Mesothelial cell of epicardium (in vitro differentiated cells): ENCODE data around the gene MAP10. TPM values are rescaled to one million over a fixed set of nuclear protein-coding genes. Genes with fewer than 3 reads are reported as not detected.

ENCODE experiments used
- DNase-seq, 2 experiments: peaks; one replicate each; pipeline ENCODE4 v3.0.0; 2021; ENCODE audit warnings: low spot score in 2 of 2; ENCODE audit not compliant: unreplicated experiment in 2 of 2
- H3K27ac Mint-ChIP-seq: 2 replicates; pipeline ENCODE4 v1.8.0; 2021; ENCODE audit warnings: mixed read lengths
- H3K27me3 Mint-ChIP-seq: 2 replicates; pipeline ENCODE4 v1.8.0; 2021; ENCODE audit warnings: low read depth, mixed read lengths
- H3K36me3 Mint-ChIP-seq: 2 replicates; pipeline ENCODE4 v1.8.0; 2021; ENCODE audit warnings: mixed read lengths
- H3K4me1 Mint-ChIP-seq: 2 replicates; pipeline ENCODE4 v1.8.0; 2021; ENCODE audit warnings: mixed read lengths
- H3K4me3 Mint-ChIP-seq: 2 replicates; pipeline ENCODE4 v1.8.0; 2021; ENCODE audit warnings: mild to moderate bottlenecking, moderate library complexity, mixed read lengths
- H3K9me3 Mint-ChIP-seq: 2 replicates; pipeline ENCODE4 v1.8.0; 2021; ENCODE audit warnings: mixed read lengths
- CTCF ChIP-seq: fragments of 200-600 bp; sonication (generic); IDR thresholded peaks from one replicate; pipeline ENCODE4 v1.5.0; 2021; ENCODE audit warnings: antibody characterized with exemption; ENCODE audit not compliant: unreplicated experiment
- total RNA-seq: library from RNA; stranded (reverse); gene quantifications from 3 replicates; pipeline ENCODE4 v1.2.1, GENCODE V29; 2021

Gene MAP10
- 2.1 to 2.3 TPM (median 2.2 TPM) in 3 replicates for total RNA-seq

GRCh38 chr1:232805269-232806185, at the start of gene MAP10:
Gene MAP10 (plus strand): TSS chr1:232805416. CDS start chr1:232805450, 34 bp downstream.
- peaks cover 5% of the 10 kb centered on the region for H3K36me3 Mint-ChIP-seq
- TF ChIP-seq CTCF, result no peak
- peak within 1 kb of the TSS; percentile 70 for H3K4me3 Mint-ChIP-seq
- H3K9me3 Mint-ChIP-seq, result peaks cover 21% of the 10 kb centered on the region
- H3K27ac Mint-ChIP-seq, result no peak within 1 kb of the TSS
- peaks cover 4% of the 10 kb centered on the region for H3K4me1 Mint-ChIP-seq
- H3K27me3 Mint-ChIP-seq, result no peaks in the 10 kb centered on the region
- peak; percentile 26 to 45 for DNase-seq

- peaks cover 13% of the 10 kb centered on the region for H3K4me1 Mint-ChIP-seq
- H3K27me3 Mint-ChIP-seq, result no peaks in the 10 kb centered on the region
- no peak overlapping the region for H3K4me3 Mint-ChIP-seq
- no peak for TF ChIP-seq CTCF
- peaks cover 4% of the 10 kb centered on the region for H3K36me3 Mint-ChIP-seq
- no peak for DNase-seq
- no peak overlapping the region for H3K27ac Mint-ChIP-seq
- peaks cover 12% of the 10 kb centered on the region for H3K9me3 Mint-ChIP-seq
These were observed 40.6 kb upstream of the MAP10 start for GRCh38 chr1:232764458-232765251.

- Mint-ChIP-seq H3K4me1 (peaks cover 20% of the 10 kb centered on the region), H3K4me3 (no peak overlapping the region), H3K27ac (no peak overlapping the region), H3K27me3 (no peaks in the 10 kb centered on the region), H3K9me3 (peaks cover 12% of the 10 kb centered on the region), H3K36me3 (peaks cover 4% of the 10 kb centered on the region)
- no peak for TF ChIP-seq CTCF
- no peak for DNase-seq
These were observed 39.7 kb upstream of the MAP10 start for GRCh38 chr1:232765542-232765941.

GRCh38 chr1:232766241-232766890, 38.9 kb upstream of the MAP10 start:
- TF ChIP-seq CTCF, result no peak
- Mint-ChIP-seq H3K4me3 (no peak overlapping the region), H3K36me3 (peaks cover 4% of the 10 kb centered on the region), H3K27ac (no peak overlapping the region), H3K27me3 (no peaks in the 10 kb centered on the region), H3K4me1 (peaks cover 20% of the 10 kb centered on the region), H3K9me3 (peaks cover 12% of the 10 kb centered on the region)
- no peak for DNase-seq

GRCh38 chr1:232766904-232767303, 38.3 kb upstream of the MAP10 start:
- H3K4me3 Mint-ChIP-seq, result no peak overlapping the region
- peaks cover 20% of the 10 kb centered on the region for H3K4me1 Mint-ChIP-seq
- H3K27me3 Mint-ChIP-seq, result no peaks in the 10 kb centered on the region
- DNase-seq, result no peak
- TF ChIP-seq CTCF, result no peak
- H3K27ac Mint-ChIP-seq, result no peak overlapping the region
- H3K36me3 Mint-ChIP-seq, result peaks cover 4% of the 10 kb centered on the region
- peaks cover 12% of the 10 kb centered on the region for H3K9me3 Mint-ChIP-seq
